Measurements from ENCODE around the gene COX6A2.

Gene COX6A2

GRCh38 chr16:31461201-31461920 lies 33.2 kb upstream of the COX6A2 start:
- no peak for DNase-seq (ENCODE audit: extremely low read depth, low read depth)
- no peak overlapping the region for H3K4me3 ChIP-seq (replicated peaks; ENCODE audit: low read depth, low read length)

GRCh38 chr16:31460582-31461002 lies 32.4 kb upstream of the COX6A2 start:
- TF ChIP-seq, protein P1, sequence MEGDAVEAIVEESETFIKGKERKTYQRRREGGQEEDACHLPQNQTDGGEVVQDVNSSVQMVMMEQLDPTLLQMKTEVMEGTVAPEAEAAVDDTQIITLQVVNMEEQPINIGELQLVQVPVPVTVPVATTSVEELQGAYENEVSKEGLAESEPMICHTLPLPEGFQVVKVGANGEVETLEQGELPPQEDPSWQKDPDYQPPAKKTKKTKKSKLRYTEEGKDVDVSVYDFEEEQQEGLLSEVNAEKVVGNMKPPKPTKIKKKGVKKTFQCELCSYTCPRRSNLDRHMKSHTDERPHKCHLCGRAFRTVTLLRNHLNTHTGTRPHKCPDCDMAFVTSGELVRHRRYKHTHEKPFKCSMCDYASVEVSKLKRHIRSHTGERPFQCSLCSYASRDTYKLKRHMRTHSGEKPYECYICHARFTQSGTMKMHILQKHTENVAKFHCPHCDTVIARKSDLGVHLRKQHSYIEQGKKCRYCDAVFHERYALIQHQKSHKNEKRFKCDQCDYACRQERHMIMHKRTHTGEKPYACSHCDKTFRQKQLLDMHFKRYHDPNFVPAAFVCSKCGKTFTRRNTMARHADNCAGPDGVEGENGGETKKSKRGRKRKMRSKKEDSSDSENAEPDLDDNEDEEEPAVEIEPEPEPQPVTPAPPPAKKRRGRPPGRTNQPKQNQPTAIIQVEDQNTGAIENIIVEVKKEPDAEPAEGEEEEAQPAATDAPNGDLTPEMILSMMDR (IDR thresholded peaks at IDR 0.05; ENCODE audit: low read depth, low read length, missing control alignments), result peak; percentile 60
- peak; percentile 69 for DNase-seq (ENCODE audit: extremely low read depth, low read depth)
- peak overlapping the region; percentile 79 for H3K4me3 ChIP-seq (replicated peaks; ENCODE audit: low read depth, low read length)

More at GRCh38 chr16:31461201-31461920, 33.2 kb upstream of the COX6A2 start:
- TF ChIP-seq, protein P1 (IDR thresholded peaks at IDR 0.05; ENCODE audit: low read depth, low read length, missing control alignments), result no peak

DNA sequence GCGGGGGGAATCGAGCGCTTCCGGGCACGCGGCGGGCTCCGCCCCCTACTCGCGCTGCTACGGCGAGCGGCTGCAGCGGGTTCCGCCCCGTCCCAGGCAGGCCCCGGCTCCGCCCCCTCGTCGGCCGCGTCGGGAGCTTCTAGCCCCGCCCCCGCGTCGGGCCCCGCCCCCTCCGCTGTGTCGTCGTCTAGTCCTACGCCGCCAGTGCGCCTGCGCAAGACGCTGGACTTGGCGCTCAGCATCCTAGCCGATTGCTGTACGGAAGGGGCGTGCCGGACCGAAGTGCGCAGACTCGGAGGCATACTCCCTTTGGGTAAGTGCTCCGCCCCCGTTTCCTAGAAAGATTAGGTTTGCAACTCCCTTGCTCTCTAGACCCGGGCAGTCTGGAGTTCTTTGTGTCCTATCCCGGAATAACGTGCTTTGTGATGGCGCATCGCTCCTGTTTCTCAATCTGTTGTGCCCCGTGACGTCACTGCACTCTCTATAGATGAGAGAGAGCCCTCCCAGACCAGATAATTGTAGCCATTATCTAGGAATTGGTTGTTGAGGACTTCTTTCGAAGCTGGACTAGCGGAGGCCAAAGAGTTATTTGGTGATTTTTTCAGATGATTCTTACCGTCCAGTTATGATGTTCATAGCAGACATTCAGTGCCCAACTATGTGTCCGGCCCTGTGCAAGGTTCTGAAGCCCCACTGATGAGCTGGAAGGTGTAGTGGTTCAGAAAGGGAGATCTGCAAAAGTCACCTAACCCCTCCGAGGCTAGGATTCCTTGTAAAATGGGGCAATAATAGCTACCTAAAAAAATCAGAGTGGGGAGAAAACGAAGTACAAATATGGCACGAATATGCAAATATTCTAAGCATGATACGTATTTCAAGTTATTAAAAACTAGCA lies 31.8 kb upstream of the COX6A2 start:
- H3K4me3 ChIP-seq (replicated peaks; ENCODE audit: low read depth, low read length), result peak overlapping the region; percentile 79
- DNase-seq (ENCODE audit: extremely low read depth, low read depth), result peak; percentile 97
- TF ChIP-seq, protein P1 (IDR thresholded peaks at IDR 0.05; ENCODE audit: low read depth, low read length, missing control alignments), result no peak

DNA sequence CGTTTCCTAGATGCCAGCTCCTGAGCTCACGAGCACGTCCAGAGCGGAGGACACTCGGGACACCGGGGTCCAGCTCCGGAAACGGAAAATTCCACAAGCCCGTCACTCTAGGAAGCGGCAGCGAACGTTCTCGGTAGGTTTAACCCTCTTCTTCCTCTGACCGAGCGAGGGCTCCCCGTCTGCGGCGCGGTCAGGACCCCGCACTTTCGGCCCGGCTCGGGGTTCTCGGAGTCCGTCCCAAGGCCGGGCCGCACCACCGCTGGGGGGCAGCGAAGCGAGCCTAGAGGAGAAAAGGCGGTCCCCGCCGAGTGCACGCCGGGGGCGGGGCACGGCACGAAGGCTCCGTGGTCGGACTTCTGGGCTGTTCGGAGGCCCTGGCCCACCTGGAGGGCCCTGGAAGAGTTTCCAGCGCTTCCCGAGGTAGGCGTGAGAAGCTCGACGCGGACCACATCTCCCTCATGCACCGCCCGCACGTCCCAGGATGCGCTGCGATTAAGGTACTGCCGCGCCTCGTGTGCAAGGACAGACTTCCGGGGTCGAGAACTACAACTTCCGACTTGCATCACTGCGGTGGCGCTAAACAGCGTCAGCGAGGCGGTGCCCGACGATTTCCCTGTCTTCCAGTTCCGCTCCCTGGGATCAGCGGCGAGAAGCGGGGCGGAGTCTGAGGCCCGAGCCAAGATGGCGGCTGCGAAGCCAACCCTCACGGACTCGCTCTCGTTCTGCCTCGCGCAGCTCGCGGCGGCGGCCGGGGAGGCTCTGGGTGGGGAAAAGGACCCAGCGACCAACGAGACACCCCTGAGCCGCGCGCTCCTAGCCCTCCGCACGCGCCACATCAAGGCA lies 30.9 kb upstream of the COX6A2 start, which contains the start of gene ARMC5:
ARMC5 (plus strand) TSS at position 658 of the 843 bp plus-strand sequence; CDS start at position 682, 24 bp downstream.
- peak within 1 kb of the TSS; percentile 79 for H3K4me3 ChIP-seq (replicated peaks; ENCODE audit: low read depth, low read length)
- DNase-seq (ENCODE audit: extremely low read depth, low read depth), result peak; percentile 97
- TF ChIP-seq, protein P1 (IDR thresholded peaks at IDR 0.05; ENCODE audit: low read depth, low read length, missing control alignments), result peak; percentile 63

DNA sequence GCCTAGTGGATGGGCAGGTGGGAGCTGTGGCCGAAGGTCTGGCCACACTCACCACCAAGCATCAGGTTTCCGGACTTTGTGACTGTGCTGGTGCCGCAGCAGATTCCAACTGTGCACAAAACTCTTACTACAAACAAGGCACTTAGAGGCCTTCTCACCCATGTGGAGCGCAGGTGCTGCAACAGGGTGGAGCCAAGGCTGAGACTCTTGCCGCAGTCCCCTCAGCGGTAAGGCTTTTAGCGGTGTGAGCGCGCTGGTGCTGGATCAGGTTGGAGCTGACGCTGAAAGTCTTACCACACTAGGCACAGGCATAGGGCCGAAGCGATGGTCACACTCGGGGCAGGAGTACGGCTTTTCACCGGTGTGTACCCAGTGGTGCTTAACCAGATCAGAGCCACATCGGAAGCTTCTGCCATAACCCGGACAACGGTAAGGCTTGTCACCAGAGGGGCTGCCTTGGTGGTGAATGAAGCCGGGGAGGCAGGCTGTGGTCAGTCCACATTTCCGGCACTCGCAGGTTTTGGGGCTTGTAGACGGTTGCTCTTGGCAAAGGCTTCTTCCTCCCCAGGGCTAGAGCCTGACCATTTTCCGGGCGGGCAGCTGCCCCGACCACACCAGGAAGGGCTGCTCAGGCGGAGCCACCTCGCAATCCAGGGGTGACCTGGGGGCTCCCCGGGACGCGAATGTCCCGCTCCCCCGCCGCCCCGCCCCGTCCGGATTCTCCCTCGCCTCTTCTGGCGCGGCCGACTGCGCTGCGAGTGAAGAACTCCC lies 30.1 kb upstream of the COX6A2 start:
- peak; percentile 71 for DNase-seq (ENCODE audit: extremely low read depth, low read depth)
- TF ChIP-seq, protein P1 (IDR thresholded peaks at IDR 0.05; ENCODE audit: low read depth, low read length, missing control alignments), result no peak
- peak overlapping the region; percentile 79 for H3K4me3 ChIP-seq (replicated peaks; ENCODE audit: low read depth, low read length)
